Lung (tissue), 12 donors: Measurements from ENCODE around the gene FERD3L. TPM values are rescaled to one million over a fixed set of nuclear protein-coding genes. Genes with fewer than 3 reads are reported as not detected.

Source experiments
- ATAC-seq: fragments of 200-7000 bp; cut with Tn5 transposase; one replicate; pipeline ENCODE4 v1.9.1; 2020; ENCODE audit warnings: moderate number of reproducible peaks; ENCODE audit not compliant: insufficient read depth, low FRiP score
- DNase-seq, 3 donors: peaks; one replicate each; pipeline ENCODE4 v3.0.0-alpha.2; 2013 to 2017
- H3K27ac ChIP-seq, 2 donors: one replicate each; pipeline ENCODE4 v1.5.1; 2013; ENCODE audit warnings: mild to moderate bottlenecking in 2 of 2, moderate library complexity in 2 of 2, control low read depth in 1 of 2, inconsistent platforms in 1 of 2, low read depth in 1 of 2, low read length in 1 of 2
- H3K27me3 ChIP-seq, 3 donors: one replicate each; pipeline ENCODE4 v1.5.1; 2013; ENCODE audit warnings: low read length in 2 of 3; ENCODE audit not compliant: control insufficient read depth in 3 of 3, insufficient read depth in 3 of 3
- H3K36me3 ChIP-seq, 4 donors: one replicate each; pipeline ENCODE4 v1.5.1; 2013; ENCODE audit warnings: low read length in 4 of 4, mild to moderate bottlenecking in 1 of 4, moderate library complexity in 1 of 4; ENCODE audit not compliant: control insufficient read depth in 4 of 4, insufficient read depth in 4 of 4
- H3K4me1 ChIP-seq, 5 donors: one replicate each; pipeline ENCODE4 v1.5.1; 2013; ENCODE audit warnings: low read length in 5 of 5, mild to moderate bottlenecking in 2 of 5, moderate library complexity in 1 of 5; ENCODE audit not compliant: control insufficient read depth in 5 of 5, insufficient read depth in 5 of 5
- H3K4me3 ChIP-seq: one replicate; pipeline ENCODE4 v1.5.1; 2013; ENCODE audit warnings: mild to moderate bottlenecking, control low read depth, moderate library complexity
- H3K9ac ChIP-seq, 2 donors: one replicate each; pipeline ENCODE4 v1.5.1; 2013; ENCODE audit warnings: low read length in 2 of 2, control low read depth in 1 of 2; ENCODE audit not compliant: insufficient read depth in 1 of 2
- H3K9me3 ChIP-seq, 4 donors: one replicate each; pipeline ENCODE4 v1.5.1; 2013; ENCODE audit warnings: low read length in 3 of 4, mild to moderate bottlenecking in 1 of 4, moderate library complexity in 1 of 4; ENCODE audit not compliant: control insufficient read depth in 4 of 4, insufficient read depth in 3 of 4
- CTCF ChIP-seq: IDR thresholded peaks from 2 replicates; pipeline ENCODE4 v1.5.1; 2012; ENCODE audit warnings: mild to moderate bottlenecking; ENCODE audit errors: control extremely low read depth, extremely low read depth
- WGBS, 2 donors: extraction: QIAGEN DNeasy Blood & Tissue Kit; methylation state at CpG; one replicate each; pipeline ENCODE4 v1.1.7; 2013; 5-methylcytosine and 5-hydroxymethylcytosine counted together
- polyA plus RNA-seq, 2 donors: library from polyadenylated mRNA; stranded (reverse); fragments of 200-250 nt; gene quantifications; one replicate each; pipeline ENCODE4 v1.2.1, GENCODE V29; 2013
- total RNA-seq, 2 donors: library from RNA; depleted of rRNA in 1 of 2; stranded (reverse); fragments of >200 nt in 1 of 2; gene quantifications; one replicate each; pipeline ENCODE4 v1.2.1, GENCODE V29; 2014 to 2021
- donor health status: control.
- donor health status: control.
- donor health status: Bipolar disorder and iron deficiency.
- donor health status: healthy.
- donor health status: DM: yes; HTN: yes; CAD: no.

The FERD3L gene
- total and polyA plus RNA-seq, 4 donors, result not detected

- H3K4me3 ChIP-seq, result no peak overlapping the region
- H3K27ac ChIP-seq, result no peak overlapping the region
- H3K9me3 ChIP-seq, result peaks cover 0 to 6% (median 2%) of the 10 kb centered on the region in 4 donors
- peaks cover 0 to 17% (median 7%) of the 10 kb centered on the region in 5 donors for H3K4me1 ChIP-seq
- peaks cover 26 to 93% (median 88%) of the 10 kb centered on the region in 3 donors for H3K27me3 ChIP-seq
- H3K36me3 ChIP-seq, result no peaks in the 10 kb centered on the region
- ATAC-seq, result no peak
- 20 to 21% methylated on average over 2 of the region's 2 CpGs for WGBS, 2 donors
- TF ChIP-seq CTCF, result no peak
- no peak overlapping the region for H3K9ac ChIP-seq
- peak in 1 of 3 donors; percentile 4 for DNase-seq
Observed at GRCh38 chr7:19114551-19114855, 30.7 kb downstream of the FERD3L start.

- peak in 1 of 3 donors; percentile 4 for DNase-seq
- H3K27me3 ChIP-seq, result peaks cover 26 to 93% (median 88%) of the 10 kb centered on the region in 3 donors
- H3K4me3 ChIP-seq, result no peak overlapping the region
Observed at GRCh38 chr7:19113855-19114550, 31.2 kb downstream of the FERD3L start.

GRCh38 chr7:19113002-19113350, 32.2 kb downstream of the FERD3L start:
- peaks cover 0 to 5% (median 2%) of the 10 kb centered on the region in 4 donors for H3K9me3 ChIP-seq
- H3K36me3 ChIP-seq, result no peaks in the 10 kb centered on the region
- H3K27me3 ChIP-seq, result peaks cover 21 to 93% (median 90%) of the 10 kb centered on the region in 3 donors
- peak in 1 of 3 donors; percentile 13 for DNase-seq
- ATAC-seq, result no peak
- H3K27ac ChIP-seq, result no peak overlapping the region
- WGBS, 2 donors, result 13 to 26% methylated on average over 4 of the region's 4 CpGs
- no peak for TF ChIP-seq CTCF
- H3K4me1 ChIP-seq, result peaks cover 0 to 13% (median 7%) of the 10 kb centered on the region in 5 donors
- H3K4me3 ChIP-seq, result no peak overlapping the region
- H3K9ac ChIP-seq, result no peak overlapping the region

More at GRCh38 chr7:19113855-19114550, 31.2 kb downstream of the FERD3L start:
- peaks cover 0 to 17% (median 7%) of the 10 kb centered on the region in 5 donors for H3K4me1 ChIP-seq
- no peak for TF ChIP-seq CTCF
- no peak overlapping the region for H3K9ac ChIP-seq
- 34 to 39% methylated on average over 3 of the region's 3 CpGs for WGBS, 2 donors
- peaks cover 0 to 6% (median 2%) of the 10 kb centered on the region in 4 donors for H3K9me3 ChIP-seq
- H3K27ac ChIP-seq, result no peak overlapping the region
- ATAC-seq, result no peak
- H3K36me3 ChIP-seq, result no peaks in the 10 kb centered on the region
